ENCODE data around the gene DMXL1. TPM values are rescaled to one million over a fixed set of nuclear protein-coding genes. Genes with fewer than 3 reads are reported as not detected.

DMXL1 gene
- total RNA-seq, 1 donor, result 57.6 TPM

DNA sequence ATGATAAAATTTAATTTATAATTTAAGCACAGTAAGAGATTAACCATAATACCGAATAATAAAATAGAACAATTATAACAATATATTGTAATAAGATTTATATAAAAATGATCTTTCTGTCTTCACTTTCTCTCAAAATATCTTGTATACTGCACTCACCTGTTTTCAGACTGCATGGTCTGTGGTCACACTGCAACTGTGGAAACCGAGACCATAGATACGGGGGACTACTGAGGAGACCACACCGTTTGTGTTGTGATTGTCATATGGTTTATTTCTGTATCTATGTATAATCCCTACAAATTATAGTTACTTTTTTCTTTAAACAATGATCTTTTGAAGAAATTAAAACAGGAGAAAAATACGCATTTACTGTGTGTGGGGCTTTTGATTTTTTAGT is 206.1 kb downstream of the DMXL1 start:
- no peak for DNase-seq (ENCODE audit: low read depth)
- TF ChIP-seq, protein P1, sequence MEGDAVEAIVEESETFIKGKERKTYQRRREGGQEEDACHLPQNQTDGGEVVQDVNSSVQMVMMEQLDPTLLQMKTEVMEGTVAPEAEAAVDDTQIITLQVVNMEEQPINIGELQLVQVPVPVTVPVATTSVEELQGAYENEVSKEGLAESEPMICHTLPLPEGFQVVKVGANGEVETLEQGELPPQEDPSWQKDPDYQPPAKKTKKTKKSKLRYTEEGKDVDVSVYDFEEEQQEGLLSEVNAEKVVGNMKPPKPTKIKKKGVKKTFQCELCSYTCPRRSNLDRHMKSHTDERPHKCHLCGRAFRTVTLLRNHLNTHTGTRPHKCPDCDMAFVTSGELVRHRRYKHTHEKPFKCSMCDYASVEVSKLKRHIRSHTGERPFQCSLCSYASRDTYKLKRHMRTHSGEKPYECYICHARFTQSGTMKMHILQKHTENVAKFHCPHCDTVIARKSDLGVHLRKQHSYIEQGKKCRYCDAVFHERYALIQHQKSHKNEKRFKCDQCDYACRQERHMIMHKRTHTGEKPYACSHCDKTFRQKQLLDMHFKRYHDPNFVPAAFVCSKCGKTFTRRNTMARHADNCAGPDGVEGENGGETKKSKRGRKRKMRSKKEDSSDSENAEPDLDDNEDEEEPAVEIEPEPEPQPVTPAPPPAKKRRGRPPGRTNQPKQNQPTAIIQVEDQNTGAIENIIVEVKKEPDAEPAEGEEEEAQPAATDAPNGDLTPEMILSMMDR (IDR thresholded peaks at IDR 0.05; ENCODE audit: insufficient read depth, low read length), result no peak
- no peak overlapping the region for H3K4me3 ChIP-seq (ENCODE audit: low read depth, low read length)

DNA sequence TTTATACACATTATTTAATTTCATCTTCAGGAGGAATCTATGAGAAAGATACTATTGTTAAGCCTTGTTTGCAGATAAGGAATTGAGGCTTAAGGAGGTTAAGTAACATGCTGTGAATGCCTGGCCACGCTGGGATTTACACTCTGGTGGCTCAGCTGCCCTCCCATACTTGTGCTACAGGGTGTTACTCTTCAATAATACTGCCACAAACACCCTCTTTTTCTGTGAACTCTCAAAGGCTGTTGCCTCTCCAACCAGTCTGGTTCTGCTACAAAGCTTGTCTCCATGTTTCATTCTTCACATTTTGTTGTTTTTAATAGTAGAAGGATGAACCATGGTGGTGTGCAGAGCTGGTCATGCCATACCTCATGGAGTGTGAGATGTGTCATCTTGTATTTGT is 208.2 kb downstream of the DMXL1 start:
- TF ChIP-seq, protein P1 (IDR thresholded peaks at IDR 0.05; ENCODE audit: insufficient read depth, low read length), result no peak
- no peak for DNase-seq (ENCODE audit: low read depth)
- H3K4me3 ChIP-seq (ENCODE audit: low read depth, low read length), result no peak overlapping the region

DNA sequence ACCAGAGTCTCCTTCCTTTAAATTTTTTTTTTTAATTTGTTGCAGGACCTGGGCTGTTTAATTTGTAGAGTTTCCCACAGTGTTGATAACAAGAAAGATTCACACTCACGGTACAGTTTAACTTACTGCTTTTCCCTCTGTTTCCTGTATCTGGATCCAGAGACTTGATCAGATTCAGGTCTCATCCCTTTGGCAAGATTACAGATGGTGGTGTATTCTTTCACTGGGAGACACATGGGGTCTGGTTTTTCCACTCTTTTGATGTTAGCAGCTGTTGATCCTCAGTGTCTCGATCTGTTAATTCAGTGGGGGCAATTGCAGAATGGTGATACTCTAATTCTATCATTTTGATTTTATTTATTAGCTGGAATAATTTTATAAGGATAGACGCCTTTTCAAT is 209.5 kb downstream of the DMXL1 start:
- TF ChIP-seq, protein P1 (IDR thresholded peaks at IDR 0.05; ENCODE audit: insufficient read depth, low read length), result no peak

DNA sequence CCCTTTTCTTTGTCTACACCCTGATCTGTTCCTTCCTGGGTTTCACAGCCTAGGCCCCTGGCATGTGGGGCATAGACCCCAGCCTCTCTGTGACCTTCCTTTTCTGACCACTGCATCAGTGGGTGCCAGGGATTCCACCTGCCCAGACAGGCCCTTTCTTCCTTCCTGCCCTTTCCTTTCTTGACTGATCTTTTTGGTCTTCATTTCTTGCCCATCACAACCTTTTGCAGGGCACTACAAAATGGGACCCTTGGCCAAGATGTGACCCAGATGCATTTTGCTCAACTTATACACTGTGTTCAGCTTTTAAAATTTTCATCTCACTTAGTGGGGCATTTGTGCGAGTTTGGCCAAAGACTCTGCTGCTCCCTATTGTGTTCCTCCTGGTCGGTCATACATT is 211.7 kb downstream of the DMXL1 start:
- no peak overlapping the region for H3K4me3 ChIP-seq (ENCODE audit: low read depth, low read length)
- TF ChIP-seq, protein P1 (IDR thresholded peaks at IDR 0.05; ENCODE audit: insufficient read depth, low read length), result no peak
- DNase-seq (ENCODE audit: low read depth), result no peak

More for the DNA sequence above, 209.5 kb downstream of the DMXL1 start:
- H3K4me3 ChIP-seq (ENCODE audit: low read depth, low read length), result no peak overlapping the region
- DNase-seq (ENCODE audit: low read depth), result no peak

DNA sequence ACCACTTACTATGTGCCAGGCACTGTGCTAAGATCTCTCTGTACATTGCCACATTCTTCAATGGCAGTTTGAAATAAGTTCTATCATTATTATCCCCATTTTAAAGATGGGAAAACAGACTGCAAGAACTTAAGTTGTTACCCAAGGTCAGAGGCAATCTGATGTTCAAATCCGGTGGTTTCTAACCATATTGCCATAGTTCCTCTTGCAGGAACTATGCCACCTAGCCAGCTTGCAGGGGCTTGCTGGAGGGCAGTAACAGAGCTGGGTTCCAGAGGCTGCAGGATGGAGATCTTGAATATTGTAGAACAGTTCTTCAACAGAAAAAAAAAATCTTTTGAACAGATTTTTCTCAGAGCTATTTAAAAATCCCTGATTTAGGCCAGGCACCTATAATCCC is 213.1 kb downstream of the DMXL1 start:
- TF ChIP-seq, protein P1 (IDR thresholded peaks at IDR 0.05; ENCODE audit: insufficient read depth, low read length), result no peak
- DNase-seq (ENCODE audit: low read depth), result no peak
- H3K4me3 ChIP-seq (ENCODE audit: low read depth, low read length), result no peak overlapping the region

DNA sequence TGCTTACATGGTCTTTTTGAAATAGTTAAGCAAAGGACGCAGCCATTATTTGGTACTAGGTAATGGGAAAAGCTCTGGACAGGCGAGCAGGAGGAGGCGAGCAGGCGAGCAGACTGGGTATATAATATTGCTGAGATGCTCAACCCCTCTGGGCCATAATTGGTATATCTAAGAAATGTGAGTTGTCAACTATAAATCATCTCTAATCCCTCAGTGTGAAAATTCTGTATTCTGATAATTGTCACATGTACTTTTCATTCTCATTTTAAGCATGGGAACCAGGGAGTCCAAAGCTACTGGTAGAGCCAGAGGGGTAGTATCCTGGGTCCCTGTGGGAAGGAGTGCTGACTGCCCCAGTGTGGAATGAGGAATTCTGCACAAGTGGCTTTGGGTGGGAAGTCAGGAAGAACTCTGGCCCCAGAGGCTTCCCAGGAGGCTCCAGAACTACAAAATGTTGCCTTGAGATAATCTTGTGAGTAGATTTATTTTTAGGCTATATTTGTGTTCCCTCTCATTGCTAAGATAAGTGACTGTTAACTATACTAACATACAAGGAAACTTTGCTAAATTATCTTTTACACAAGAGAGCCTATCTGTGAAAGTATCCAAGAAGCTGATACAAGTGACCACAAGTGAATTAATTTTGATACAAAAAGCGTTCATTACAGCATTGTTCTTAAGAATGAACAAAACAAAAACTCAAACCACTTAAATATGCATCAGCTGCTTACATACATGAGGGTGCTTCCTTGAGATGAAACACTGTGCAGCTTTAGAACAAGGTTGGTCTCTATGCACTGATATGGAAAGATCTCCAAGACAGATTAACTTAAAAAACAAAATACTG is 214.4 kb downstream of the DMXL1 start:
- H3K4me3 ChIP-seq (ENCODE audit: low read depth, low read length), result no peak overlapping the region
- TF ChIP-seq, protein P1 (IDR thresholded peaks at IDR 0.05; ENCODE audit: insufficient read depth, low read length), result no peak
- peak; percentile 70 for DNase-seq (ENCODE audit: low read depth)
